GM12873 (cell line): ENCODE results near the gene AHNAK2.

ENCODE experiments used
- TF ChIP-seq, protein P1 (sequence below): IDR thresholded peaks from 2 replicates; pipeline ENCODE4 v1.5.1; 2012; ENCODE audit warnings: low read depth, mild to moderate bottlenecking, moderate library complexity, low read length, control low read depth; ENCODE audit not compliant: insufficient read depth; ENCODE audit errors: missing control alignments

Gene AHNAK2

DNA sequence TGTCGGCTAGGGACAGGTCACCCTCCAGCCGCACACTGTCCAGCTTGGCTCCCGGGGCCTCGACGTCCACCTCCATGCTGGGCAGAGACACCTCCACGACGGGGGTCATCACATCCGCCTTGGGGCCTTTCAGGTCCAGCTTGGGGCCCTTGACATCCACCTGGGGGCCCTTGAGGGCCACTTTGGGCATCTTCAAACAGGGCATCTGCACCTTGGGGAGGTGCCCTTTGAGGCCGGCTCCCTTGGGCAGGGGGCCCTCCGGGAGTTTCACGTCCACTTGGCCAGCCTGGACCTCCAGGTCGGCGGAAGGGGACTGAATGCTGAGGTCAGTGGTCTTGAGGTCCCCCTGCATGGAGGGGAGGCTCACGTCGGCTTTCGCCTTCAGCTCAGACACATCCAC is 35.6 kb downstream of the AHNAK2 start:
- TF ChIP-seq, protein P1, sequence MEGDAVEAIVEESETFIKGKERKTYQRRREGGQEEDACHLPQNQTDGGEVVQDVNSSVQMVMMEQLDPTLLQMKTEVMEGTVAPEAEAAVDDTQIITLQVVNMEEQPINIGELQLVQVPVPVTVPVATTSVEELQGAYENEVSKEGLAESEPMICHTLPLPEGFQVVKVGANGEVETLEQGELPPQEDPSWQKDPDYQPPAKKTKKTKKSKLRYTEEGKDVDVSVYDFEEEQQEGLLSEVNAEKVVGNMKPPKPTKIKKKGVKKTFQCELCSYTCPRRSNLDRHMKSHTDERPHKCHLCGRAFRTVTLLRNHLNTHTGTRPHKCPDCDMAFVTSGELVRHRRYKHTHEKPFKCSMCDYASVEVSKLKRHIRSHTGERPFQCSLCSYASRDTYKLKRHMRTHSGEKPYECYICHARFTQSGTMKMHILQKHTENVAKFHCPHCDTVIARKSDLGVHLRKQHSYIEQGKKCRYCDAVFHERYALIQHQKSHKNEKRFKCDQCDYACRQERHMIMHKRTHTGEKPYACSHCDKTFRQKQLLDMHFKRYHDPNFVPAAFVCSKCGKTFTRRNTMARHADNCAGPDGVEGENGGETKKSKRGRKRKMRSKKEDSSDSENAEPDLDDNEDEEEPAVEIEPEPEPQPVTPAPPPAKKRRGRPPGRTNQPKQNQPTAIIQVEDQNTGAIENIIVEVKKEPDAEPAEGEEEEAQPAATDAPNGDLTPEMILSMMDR = no peak

DNA sequence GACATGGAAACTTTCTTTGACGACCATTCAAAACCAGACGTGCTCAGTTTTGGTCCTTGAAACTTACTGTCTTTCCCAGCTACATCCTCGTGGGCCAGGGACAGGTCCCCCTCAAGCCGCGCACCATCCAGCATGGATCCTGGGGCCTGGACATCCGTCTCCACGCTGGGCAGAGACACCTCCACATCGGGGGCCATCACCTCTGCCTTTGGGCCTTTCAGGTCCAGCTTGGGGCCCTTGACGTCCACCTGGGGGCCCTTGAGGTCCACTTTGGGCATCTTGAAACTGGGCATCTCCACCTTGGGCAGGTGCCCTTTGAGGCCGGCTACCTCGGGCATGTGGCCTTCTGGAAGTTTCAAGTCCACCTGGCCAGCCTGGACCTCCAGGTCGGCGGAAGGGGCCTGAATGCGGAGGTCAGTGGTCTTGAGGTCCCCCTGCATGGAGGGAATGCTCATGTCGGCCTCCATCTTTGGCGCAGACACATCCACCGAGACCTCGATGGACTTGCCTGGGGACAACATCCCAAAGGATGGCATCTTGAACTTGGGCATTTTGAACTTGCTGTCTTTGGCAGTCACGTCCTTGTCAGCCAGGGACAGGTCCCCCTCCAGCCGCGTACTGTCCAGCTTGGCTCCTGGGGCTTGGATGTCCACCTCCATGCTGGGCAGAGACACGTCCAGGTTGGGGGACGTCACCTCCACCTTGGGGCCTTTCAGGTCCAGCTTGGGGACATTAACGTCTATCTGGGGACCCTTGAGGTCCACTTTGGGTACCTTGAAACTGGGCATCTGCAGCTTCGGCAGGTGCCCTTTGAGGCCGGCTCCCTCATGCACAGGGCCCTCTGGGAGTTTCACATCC is 36.4 kb downstream of the AHNAK2 start:
- TF ChIP-seq, protein P1 = no peak

DNA sequence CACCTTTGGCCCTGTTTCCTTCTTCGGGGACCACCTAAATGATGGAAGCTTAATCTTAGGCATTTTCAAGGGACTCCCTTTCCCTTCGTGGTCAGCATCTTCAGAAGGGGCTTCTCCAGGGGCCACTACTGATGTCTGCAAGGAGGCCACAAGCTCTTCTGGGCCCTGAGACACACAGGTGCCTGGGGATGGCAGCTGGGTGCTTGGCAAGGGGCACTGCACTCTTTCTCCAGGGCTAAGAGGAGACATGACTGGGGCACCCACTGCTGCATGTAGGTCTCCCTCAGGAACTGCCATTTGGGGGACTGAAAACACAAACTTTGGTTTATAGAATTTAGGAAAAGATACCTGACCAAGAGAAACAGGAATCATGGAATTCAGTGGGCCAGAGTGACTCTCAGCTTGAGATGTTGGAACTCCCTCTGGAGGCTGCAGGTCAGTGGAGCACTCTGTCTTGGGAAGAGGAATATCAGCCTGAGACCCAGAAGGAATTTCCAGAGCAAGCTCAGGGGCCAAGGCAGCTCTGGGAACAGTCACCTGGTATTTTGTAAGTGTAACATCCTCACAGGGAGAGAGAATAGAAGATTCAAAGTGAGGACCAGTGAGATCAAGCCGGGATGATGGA is 37.5 kb downstream of the AHNAK2 start:
- TF ChIP-seq, protein P1 = no peak

DNA sequence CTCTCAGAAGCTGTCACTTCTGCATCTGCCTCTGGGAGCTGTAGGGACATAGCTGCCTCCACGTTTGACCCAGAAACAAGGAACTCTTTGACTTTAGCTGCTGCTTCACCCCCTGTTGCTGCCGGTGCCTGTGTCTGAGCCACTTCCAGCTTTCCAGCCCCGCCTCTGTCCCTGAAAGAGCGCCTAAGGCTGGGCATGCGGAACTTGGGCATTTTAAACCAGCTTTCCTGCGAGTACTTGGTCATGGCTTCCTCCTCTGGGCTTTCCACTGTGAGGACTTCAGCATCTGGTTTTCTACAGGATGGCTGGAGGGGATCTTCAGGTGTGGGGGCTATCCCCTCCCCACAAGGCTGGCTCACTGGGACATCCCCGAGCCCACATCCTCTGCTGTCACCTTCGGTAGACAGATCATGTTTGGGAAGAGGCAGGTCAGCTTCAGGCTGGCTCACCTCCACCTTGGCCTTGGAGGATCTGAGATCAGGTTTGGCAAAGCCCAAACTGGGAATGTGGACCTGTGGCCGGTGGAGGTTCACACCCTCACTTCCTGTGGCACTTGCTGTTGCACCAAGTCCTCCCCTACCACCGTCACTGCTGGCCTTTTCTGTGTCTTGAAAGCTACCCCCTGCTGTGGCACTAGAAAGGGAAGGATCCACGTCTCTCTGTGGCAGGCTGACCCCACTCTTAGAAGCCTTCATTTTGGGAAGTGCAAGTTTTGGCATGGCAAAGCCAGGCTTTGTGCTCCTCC is 38.3 kb downstream of the AHNAK2 start:
- TF ChIP-seq, protein P1 = no peak

DNA sequence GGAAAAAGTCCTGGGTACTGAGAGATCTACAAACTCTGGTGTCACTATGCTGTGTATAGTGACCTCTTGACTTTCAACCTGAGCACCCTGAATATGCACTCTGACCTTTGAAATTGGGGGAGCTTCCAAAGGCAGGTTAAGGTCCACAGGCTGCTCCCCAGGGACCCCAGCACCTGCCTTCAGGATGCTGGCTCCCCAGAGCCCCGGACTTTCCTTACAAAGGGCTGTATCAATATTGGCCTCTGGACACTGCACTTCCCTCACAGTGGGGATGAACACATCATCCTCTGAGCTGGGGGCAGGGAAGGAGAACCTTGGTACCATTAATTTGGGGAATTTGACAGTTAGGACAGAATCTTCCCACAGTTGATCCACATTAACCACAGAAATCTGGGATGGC is 39.2 kb downstream of the AHNAK2 start:
- TF ChIP-seq, protein P1 = no peak

DNA sequence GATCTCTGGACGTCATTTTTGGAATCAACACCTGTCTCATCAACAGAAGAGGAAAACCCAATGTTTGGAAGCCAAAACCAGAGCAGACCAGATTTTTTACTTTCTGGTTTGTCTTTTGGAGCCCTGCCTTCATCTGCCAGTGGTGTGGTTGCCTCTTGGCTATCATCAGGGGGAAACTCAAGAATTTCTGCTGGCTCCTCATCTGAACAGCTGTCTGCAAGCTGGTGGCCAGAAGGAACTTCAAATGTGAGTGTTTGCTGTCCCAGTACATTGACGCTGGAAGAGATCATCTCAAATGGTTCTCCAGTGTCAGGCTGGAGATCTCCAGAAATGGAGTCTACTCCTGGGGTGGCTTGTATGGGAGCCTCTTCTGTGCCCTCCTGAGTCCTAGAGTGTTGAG is 39.7 kb downstream of the AHNAK2 start:
- TF ChIP-seq, protein P1 = no peak

DNA sequence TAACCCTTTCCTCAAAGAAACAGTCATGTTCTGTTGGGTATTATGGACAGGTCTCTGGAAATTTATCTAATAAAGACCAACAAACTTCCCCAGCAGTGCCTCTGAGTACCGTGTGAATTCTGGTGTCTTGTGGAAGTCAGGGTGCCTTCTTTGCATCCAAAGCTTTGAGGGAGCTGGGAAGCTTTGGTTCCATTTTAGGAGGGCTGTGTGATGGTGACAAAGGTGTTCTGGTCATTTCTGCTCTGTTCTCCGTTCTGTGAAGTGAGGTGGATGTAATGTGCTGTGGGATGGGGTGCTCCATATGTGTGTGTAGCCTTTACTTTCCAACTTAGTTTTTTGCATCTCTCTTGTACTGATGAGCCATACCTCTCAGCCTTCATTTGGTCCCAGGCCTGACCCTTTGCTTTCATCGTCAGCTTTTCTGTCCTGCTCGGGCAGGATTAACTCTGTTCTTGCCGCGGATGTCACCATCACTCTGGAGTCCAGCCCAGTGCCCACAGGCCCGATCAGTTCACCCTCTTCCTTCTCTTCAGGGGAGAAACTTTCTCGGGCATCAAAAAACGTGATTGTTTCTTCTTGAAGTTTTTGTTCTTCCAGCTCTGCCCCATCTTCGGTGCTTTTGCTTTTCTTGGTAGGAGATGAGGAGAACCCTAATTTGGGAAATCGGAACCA is 40.3 kb downstream of the AHNAK2 start:
- TF ChIP-seq, protein P1 = no peak
